ENCODE measurements around the gene CCT6B. TPM values are rescaled to one million over a fixed set of nuclear protein-coding genes. Genes with fewer than 3 reads are reported as not detected.

CCT6B gene
- total and polyA plus RNA-seq, 2 of the 13 experiments (the other 11 are each of a cell fraction or from before 2014, with no cell fraction given), result 0.41 to 1.4 TPM

DNA sequence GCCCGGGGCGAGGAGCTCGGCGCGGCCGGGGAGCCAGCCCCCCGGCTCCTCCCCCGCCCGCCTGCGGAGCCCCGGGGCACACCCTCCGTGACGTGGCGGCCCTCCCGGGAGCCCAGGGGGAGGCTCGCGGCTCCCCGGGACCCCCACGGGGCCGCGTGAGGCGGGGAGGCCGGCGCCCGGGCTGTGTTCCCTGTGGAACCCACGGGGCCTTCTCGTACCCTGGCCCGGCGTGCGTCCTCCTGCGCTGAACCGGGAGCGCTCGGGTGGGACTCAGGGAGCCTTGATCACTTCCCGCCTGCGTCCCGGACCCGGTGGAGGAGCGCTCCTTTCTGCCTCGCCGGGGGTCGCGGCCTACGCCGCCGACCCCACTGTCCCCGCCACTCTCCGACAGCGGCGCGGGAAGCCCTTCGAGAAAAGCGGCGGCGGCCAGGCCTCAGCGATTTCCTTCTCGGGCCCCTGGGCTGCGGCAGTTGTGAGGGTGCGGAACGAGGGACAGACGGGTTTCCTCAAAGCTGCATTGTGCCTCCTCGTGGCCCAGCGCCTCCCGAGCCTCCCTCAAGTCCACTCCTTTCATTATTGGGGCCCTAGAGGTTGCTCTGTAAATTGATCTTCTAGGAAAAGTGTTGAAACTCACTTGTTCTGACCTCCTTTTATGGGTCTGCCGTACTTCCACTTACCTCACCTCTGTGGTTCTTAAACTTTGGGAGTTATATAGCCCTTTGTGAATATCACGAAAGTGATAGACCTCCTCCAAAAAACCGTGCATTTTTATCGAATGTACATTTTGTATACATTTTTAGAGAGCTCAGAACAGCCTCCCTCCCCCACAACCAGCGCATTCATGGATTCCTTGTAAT, 19.6 kb upstream of the CCT6B start (continued):
- TF ChIP-seq ARHGAP35 (CRISPR knock-in tag; IDR thresholded peaks at IDR 0.05; ENCODE audit: borderline replicate concordance) (no peak), ZMYM3 (CRISPR knock-in tag; IDR thresholded peaks at IDR 0.05) (no peak), CCDC6 (CRISPR knock-in tag; IDR thresholded peaks at IDR 0.05) (no peak), ERF (CRISPR knock-in tag; IDR thresholded peaks at IDR 0.05) (no peak), ZFP36 (IDR thresholded peaks at IDR 0.05; ENCODE audit: borderline replicate concordance, low read depth, low read length, partially characterized antibody) (no peak), REXO4 (CRISPR knock-in tag; IDR thresholded peaks at IDR 0.05; ENCODE audit: borderline replicate concordance) (no peak), ZNF75D (CRISPR knock-in tag; IDR thresholded peaks at IDR 0.05; ENCODE audit: borderline replicate concordance) (0 out of 2 replicates have a peak, but pooled peaks have one; percentile 29), ZNF207 (IDR thresholded peaks at IDR 0.05; ENCODE audit: borderline replicate concordance) (no peak), HMGA1 (CRISPR knock-in tag; conservative IDR thresholded peaks at IDR 0.05) (no peak), HIVEP1 (CRISPR knock-in tag; IDR thresholded peaks at IDR 0.05) (no peak), HNRNPUL1 (IDR thresholded peaks at IDR 0.05; ENCODE audit: low read depth, low read length) (no peak), NFRKB (IDR thresholded peaks at IDR 0.05) (no peak), NFE2L1 (CRISPR knock-in tag; IDR thresholded peaks at IDR 0.05; ENCODE audit: borderline replicate concordance) (no peak), NCOA2 (CRISPR knock-in tag; IDR thresholded peaks at IDR 0.05) (no peak), ZNF629 (CRISPR knock-in tag; conservative IDR thresholded peaks at IDR 0.05) (no peak), PPARG (CRISPR knock-in tag; conservative IDR thresholded peaks at IDR 0.05) (no peak)
- TF ChIP-seq, protein P1, sequence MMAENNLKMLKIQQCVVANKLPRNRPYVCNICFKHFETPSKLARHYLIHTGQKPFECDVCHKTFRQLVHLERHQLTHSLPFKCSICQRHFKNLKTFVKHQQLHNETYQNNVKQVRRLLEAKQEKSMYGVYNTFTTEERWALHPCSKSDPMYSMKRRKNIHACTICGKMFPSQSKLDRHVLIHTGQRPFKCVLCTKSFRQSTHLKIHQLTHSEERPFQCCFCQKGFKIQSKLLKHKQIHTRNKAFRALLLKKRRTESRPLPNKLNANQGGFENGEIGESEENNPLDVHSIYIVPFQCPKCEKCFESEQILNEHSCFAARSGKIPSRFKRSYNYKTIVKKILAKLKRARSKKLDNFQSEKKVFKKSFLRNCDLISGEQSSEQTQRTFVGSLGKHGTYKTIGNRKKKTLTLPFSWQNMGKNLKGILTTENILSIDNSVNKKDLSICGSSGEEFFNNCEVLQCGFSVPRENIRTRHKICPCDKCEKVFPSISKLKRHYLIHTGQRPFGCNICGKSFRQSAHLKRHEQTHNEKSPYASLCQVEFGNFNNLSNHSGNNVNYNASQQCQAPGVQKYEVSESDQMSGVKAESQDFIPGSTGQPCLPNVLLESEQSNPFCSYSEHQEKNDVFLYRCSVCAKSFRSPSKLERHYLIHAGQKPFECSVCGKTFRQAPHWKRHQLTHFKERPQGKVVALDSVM (CRISPR knock-in tag; IDR thresholded peaks at IDR 0.05), result peak; percentile 71
- TF ChIP-seq, protein P2, sequence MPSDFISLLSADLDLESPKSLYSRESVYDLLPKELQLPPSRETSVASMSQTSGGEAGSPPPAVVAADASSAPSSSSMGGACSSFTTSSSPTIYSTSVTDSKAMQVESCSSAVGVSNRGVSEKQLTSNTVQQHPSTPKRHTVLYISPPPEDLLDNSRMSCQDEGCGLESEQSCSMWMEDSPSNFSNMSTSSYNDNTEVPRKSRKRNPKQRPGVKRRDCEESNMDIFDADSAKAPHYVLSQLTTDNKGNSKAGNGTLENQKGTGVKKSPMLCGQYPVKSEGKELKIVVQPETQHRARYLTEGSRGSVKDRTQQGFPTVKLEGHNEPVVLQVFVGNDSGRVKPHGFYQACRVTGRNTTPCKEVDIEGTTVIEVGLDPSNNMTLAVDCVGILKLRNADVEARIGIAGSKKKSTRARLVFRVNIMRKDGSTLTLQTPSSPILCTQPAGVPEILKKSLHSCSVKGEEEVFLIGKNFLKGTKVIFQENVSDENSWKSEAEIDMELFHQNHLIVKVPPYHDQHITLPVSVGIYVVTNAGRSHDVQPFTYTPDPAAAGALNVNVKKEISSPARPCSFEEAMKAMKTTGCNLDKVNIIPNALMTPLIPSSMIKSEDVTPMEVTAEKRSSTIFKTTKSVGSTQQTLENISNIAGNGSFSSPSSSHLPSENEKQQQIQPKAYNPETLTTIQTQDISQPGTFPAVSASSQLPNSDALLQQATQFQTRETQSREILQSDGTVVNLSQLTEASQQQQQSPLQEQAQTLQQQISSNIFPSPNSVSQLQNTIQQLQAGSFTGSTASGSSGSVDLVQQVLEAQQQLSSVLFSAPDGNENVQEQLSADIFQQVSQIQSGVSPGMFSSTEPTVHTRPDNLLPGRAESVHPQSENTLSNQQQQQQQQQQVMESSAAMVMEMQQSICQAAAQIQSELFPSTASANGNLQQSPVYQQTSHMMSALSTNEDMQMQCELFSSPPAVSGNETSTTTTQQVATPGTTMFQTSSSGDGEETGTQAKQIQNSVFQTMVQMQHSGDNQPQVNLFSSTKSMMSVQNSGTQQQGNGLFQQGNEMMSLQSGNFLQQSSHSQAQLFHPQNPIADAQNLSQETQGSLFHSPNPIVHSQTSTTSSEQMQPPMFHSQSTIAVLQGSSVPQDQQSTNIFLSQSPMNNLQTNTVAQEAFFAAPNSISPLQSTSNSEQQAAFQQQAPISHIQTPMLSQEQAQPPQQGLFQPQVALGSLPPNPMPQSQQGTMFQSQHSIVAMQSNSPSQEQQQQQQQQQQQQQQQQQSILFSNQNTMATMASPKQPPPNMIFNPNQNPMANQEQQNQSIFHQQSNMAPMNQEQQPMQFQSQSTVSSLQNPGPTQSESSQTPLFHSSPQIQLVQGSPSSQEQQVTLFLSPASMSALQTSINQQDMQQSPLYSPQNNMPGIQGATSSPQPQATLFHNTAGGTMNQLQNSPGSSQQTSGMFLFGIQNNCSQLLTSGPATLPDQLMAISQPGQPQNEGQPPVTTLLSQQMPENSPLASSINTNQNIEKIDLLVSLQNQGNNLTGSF (CRISPR knock-in tag; IDR thresholded peaks at IDR 0.05), result no peak
